Adrenal gland (tissue), 5 donors: ENCODE results near the gene TCP11L2.

Source experiments
- POLR2A ChIP-seq, 2 donors: fragments of 450-650 bp; IDR thresholded peaks; one replicate each; pipeline ENCODE4 v1.6.1; 2017; ENCODE audit warnings: antibody characterized with exemption in 2 of 2, mild to moderate bottlenecking in 2 of 2, moderate library complexity in 1 of 2
- TF ChIP-seq, protein P1 (sequence below), 6 experiments: fragments of 450-650 bp in 4 of 6; fragments of 200-600 bp in 2 of 6; sonication (generic) in 1 of 6; IDR thresholded peaks; 1 replicate in 5 of 6; 2 replicates in 1 of 6; pipeline versions ENCODE4 v1.5.1 to v1.8.0; 2016 to 2021; ENCODE audit warnings: antibody characterized with exemption in 6 of 6, mild to moderate bottlenecking in 2 of 6, moderate library complexity in 1 of 6
- donor health status: DM: no; HTN: no; CAD: no.

- TF ChIP-seq, protein P1, sequence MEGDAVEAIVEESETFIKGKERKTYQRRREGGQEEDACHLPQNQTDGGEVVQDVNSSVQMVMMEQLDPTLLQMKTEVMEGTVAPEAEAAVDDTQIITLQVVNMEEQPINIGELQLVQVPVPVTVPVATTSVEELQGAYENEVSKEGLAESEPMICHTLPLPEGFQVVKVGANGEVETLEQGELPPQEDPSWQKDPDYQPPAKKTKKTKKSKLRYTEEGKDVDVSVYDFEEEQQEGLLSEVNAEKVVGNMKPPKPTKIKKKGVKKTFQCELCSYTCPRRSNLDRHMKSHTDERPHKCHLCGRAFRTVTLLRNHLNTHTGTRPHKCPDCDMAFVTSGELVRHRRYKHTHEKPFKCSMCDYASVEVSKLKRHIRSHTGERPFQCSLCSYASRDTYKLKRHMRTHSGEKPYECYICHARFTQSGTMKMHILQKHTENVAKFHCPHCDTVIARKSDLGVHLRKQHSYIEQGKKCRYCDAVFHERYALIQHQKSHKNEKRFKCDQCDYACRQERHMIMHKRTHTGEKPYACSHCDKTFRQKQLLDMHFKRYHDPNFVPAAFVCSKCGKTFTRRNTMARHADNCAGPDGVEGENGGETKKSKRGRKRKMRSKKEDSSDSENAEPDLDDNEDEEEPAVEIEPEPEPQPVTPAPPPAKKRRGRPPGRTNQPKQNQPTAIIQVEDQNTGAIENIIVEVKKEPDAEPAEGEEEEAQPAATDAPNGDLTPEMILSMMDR (IDR thresholded peaks at IDR 0.05) = no peak
- no peak for TF ChIP-seq POLR2A (IDR thresholded peaks at IDR 0.05)
Observed at GRCh38 chr12:106333756-106334155, 31.2 kb downstream of the TCP11L2 start.
